Middle frontal gyrus (tissue), 1 donor: ENCODE measurements around the gene USH1C.

Experiments used
- DNase-seq: peaks from one replicate; pipeline ENCODE4 v3.0.0-alpha.2; 2015; ENCODE audit warnings: low spot score; ENCODE audit errors: extremely low spot score

The USH1C gene

GRCh38 chr11:17544181-17544622, at the start of gene USH1C:
Gene USH1C, minus strand, starts transcription at chr11:17544416. Its CDS starts 109 bp downstream, at chr11:17544307.
- no peak for DNase-seq

GRCh38 chr11:17593466-17594245, 49.4 kb upstream of the USH1C start:
- DNase-seq: no peak

GRCh38 chr11:17591293-17591692, 47.1 kb upstream of the USH1C start:
- no peak for DNase-seq

DNA sequence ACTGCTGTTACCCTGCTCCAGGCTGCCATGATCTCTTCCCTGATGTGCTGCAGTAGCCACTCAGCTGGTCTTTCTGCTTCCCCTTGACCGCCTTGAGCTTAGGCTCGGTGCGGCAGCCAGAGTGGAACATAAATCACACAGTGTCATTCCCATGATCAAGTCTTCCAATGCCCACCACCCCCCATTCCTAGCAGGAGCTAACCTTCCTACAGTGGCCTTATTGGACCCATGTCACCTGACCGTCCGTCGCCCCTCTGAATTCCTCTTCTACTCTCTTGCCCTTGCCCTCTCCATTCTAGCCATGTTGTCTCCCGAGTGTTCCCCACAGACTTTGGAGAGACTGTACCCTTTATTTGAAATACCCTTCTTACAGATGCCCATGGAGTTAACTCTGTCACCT, 46.2 kb upstream of the USH1C start:
- DNase-seq: no peak

DNA sequence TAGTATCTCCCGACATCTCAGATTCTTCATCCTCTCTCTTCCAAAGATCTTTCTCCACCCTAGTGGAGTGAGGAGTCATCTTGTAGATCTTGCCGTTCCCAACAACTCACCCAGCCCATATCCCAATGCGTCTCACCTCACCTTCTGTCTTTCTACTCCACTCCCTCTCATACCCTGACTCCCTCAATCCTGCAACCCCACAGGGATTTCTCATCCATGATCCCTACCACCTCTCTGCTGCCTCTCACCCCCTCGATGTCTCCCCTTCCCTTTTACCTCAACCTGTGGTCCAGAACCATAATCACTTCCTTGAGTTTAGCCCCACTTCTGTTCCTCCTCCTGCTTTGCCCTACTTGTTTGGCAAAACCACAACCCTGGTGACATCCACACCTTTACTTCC, 44.5 kb upstream of the USH1C start:
- no peak for DNase-seq

- DNase-seq: no peak
Observed at GRCh38 chr11:17588166-17588565, 44.0 kb upstream of the USH1C start.

GRCh38 chr11:17585911-17586695, 41.9 kb upstream of the USH1C start:
- no peak for DNase-seq

GRCh38 chr11:17581732-17582053, 37.5 kb upstream of the USH1C start:
- DNase-seq: no peak

- no peak for DNase-seq
Observed at GRCh38 chr11:17581036-17581731, 37.0 kb upstream of the USH1C start.

GRCh38 chr11:17580271-17580670, 36.1 kb upstream of the USH1C start:
- DNase-seq: no peak

GRCh38 chr11:17579451-17579850, 35.2 kb upstream of the USH1C start:
- DNase-seq: no peak

DNA sequence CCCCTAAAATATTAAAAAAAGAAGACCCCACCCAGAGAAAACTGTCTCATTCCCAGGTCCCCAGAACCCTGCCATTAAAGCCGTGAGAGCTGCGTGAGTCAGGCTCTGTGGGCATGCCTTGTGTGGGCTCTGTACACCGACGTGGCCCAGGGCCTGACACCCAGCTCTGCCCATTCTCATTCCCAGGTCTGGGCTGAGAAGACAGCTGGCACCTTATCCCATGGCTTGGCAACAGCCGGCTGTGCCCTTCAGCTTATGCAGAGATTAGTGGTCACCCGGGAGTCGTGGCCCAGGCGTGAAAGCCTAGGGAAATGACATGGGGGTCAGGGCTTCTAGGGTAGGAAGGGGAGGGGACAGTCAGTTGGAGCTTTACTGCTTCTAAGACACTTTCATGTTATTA, 34.7 kb upstream of the USH1C start:
- DNase-seq: no peak

- no peak for DNase-seq
Observed at GRCh38 chr11:17578296-17578695, 34.1 kb upstream of the USH1C start.

- no peak for DNase-seq
Observed at GRCh38 chr11:17575431-17576425, 31.5 kb upstream of the USH1C start.

DNA sequence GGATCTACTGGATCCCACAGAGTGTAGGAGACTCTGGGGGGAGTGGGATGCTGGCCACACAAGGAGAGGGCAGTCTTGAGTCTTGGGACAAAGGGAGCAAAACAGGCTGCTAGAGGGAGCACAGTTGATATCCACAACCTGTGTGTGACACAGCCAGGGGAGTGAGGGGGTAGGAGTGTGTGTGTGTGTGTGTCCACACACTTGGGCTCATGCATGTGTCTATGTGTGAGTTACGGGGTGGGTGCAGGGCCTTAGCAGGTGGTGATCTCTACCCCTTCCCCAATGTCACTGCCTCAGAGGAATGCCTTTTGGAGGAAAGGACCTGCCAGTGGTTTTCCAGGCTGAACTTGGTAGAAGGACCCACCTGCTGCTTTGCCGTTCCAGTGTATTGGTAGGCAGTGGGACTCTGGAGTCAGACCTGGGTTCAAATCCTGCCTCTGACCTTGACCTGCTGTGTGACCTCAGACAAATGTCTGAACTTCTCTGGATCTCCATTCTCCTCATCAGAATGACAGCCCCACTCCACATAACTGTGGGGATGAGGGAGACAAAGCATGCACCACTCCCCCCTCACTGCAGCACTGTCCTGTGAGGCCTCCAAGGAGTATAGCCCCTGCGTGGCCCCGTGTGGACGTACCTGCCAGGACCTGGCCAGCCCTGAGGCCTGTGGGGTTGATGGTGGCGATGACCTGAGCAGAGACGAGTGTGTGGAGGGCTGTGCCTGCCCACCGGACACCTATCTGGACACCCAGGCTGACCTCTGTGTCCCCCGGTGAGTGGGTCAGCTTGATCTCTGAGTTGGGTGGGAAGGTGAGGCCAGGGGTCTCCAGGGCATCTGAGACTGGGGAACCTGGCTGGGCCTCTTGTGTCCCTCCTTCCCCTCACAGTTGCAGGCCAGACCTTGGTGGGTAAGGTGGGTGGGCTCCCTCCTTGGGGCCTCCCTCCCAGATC, 30.2 kb upstream of the USH1C start:
- DNase-seq: no peak

DNA sequence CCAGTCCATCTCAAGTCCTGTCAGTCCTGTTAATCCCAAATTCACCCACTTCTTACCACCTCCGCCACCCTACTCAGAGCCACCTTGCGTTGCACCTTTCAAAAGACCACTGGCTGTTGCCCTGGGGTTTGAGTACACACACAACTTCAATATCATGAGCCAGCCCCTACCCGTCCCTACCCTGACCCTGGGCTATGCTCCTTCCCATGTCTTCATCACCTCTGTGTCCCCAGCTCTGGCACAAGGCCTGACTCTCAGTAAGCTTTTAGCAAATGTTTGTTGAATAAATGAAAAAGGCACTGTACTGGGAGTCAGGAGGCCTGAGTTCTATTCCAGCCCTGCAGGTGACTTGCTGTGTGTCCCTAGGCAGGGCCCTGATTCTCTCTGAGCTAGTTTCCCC, 29.3 kb upstream of the USH1C start:
- DNase-seq: no peak

DNA sequence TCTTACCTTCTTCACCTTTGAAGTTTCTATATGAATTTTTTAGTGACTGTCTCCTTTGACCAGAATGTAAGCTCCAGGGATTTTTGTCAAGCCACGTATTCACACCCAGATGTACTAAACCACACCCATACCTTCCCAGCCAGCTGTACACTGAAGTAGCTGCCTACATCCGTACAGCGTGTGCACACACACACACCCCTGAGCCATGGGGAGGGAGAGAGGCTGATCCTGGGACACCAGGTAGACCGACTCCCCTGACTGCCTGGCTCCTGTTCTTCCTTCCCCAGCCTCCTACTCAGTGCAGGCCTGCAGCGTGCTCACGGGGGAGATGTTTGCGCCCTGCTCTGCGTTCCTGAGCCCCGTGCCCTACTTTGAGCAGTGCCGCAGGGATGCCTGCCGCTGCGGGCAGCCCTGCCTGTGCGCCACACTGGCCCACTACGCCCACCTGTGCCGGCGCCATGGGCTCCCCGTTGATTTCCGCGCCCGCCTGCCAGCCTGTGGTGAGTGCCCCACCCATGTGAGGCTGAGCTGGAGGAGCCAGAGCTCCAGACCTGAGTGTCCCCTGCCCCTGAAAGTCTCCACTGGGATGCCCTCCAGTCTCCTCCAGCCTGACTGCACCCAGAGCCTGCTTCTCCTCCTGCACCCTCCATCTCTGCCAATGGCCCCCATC, 28.7 kb upstream of the USH1C start:
- DNase-seq: no peak

DNA sequence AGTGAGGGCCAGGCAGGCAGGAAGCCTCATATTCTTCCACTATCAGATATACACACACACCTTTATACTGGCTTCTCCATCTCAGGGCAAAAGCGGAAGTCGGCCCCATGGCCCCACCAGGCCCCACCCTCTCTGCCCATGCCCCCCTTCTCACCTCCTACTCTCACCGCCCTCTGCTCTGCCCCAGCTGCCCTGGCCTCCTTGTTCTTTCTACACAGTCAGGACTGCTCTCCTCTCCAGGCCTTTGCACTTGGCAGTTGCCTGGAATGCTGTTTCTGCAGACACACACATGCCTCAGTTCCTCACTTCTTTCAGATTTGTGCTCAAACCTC, 28.1 kb upstream of the USH1C start:
- no peak for DNase-seq
